HCT116 (cell line): ENCODE measurements around the gene DNAJB5. TPM values are rescaled to one million over a fixed set of nuclear protein-coding genes. Genes with fewer than 3 reads are reported as not detected.

ENCODE experiments used
- ATAC-seq: fragments of 200-7000 bp; cut with Tn5 transposase; 2 replicates; pipeline ENCODE4 v1.9.1; 2020; ENCODE audit warnings: mild to moderate bottlenecking, moderate library complexity
- BruUV-seq: library from RNA; stranded (reverse); fragments of 400-500 nt; replicated peaks from 2 replicates; lab custom pipeline; 2021; lab: Mats Ljungman, UMichigan
- CTCF ChIA-PET: fragments of 300-600 bp; sonication (Branson Sonifier 250); formaldehyde crosslinking; loops from one replicate; lab custom pipeline; 2021; ENCODE audit warnings: antibody characterized with exemption; lab: Charles Lee
- POLR2A ChIA-PET: fragments of 300-600, 350-600 bp; sonication (Branson Sonifier 250); formaldehyde crosslinking; loops from one replicate; lab custom pipeline; 2021; ENCODE audit warnings: antibody characterized with exemption; lab: Charles Lee
- RAD21 ChIA-PET, 2 experiments: fragments of 300-600 bp; sonication (Branson Sonifier 250); formaldehyde crosslinking; loops; one replicate each; lab custom pipeline; 2023; ENCODE audit warnings: low total read pairs in 2 of 2; ENCODE audit not compliant: uncharacterized antibody in 2 of 2, unreplicated experiment in 2 of 2, low non-redundant PET in 1 of 2; lab: Charles Lee
- DNase-seq: peaks from one replicate; pipeline ENCODE4 v3.0.0-alpha.2; 2010; ENCODE audit warnings: low read depth, low spot score
- H2AFZ ChIP-seq: fragments of 200-600 bp; shearing (Covaris generic), sonication (generic); 2 replicates; pipeline ENCODE4 v1.6.1; 2017; ENCODE audit warnings: low read depth, mixed run types, mixed read lengths, antibody characterized with exemption, low read length; ENCODE audit not compliant: poor library complexity, severe bottlenecking
- H3K27ac ChIP-seq: 2 replicates; pipeline ENCODE4 v1.5.1; 2012; ENCODE audit warnings: low read depth, low read length
- H3K27me3 ChIP-seq: fragments of 200-600 bp; sonication (generic); 2 replicates; pipeline ENCODE4 v1.6.1; 2016; ENCODE audit warnings: mixed run types, low read length, mixed read lengths; ENCODE audit not compliant: insufficient read depth
- H3K36me3 ChIP-seq, 2 experiments: fragments of 200-500 bp in 1 of 2; fragments of 200-600 bp in 1 of 2; sonication (Bioruptor generic) in 1 of 2; sonication (generic) in 1 of 2; 2 replicates each; pipeline versions ENCODE4 v1.5.1 to v1.6.1; 2014 to 2016; ENCODE audit warnings: low read length in 2 of 2, inconsistent platforms in 1 of 2, mixed read lengths in 1 of 2, mixed run types in 1 of 2; ENCODE audit not compliant: insufficient read depth in 2 of 2, control insufficient read depth in 1 of 2
- H3K4me1 ChIP-seq, 2 experiments: fragments of 200-600 bp in 1 of 2; sonication (generic) in 1 of 2; 2 replicates each; pipeline versions ENCODE4 v1.5.1 to v1.6.1; 2012 to 2017; ENCODE audit warnings: low read length in 2 of 2, inconsistent platforms in 1 of 2, mild to moderate bottlenecking in 1 of 2, mixed read lengths in 1 of 2, mixed run types in 1 of 2, moderate library complexity in 1 of 2; ENCODE audit not compliant: insufficient read depth in 2 of 2, control insufficient read depth in 1 of 2
- H3K4me2 ChIP-seq: fragments of 200-600 bp; sonication (generic); 2 replicates; pipeline ENCODE4 v1.6.1; 2017; ENCODE audit warnings: mixed run types, low read length, mixed read lengths
- H3K4me3 ChIP-seq, 2 experiments: fragments of 200-600 bp in 1 of 2; sonication (generic) in 1 of 2; replicated peaks in 1 of 2; 2 replicates each; pipeline ENCODE4 v1.5.1; 2011 to 2016; ENCODE audit warnings: low read length in 2 of 2, control low read depth in 1 of 2, low read depth in 1 of 2, mild to moderate bottlenecking in 1 of 2, mixed read lengths in 1 of 2, mixed run types in 1 of 2
- H3K79me2 ChIP-seq: fragments of 200-600 bp; sonication (generic); 2 replicates; pipeline ENCODE4 v1.6.1; 2017; ENCODE audit warnings: mild to moderate bottlenecking, mixed run types, low read length, moderate library complexity, mixed read lengths; ENCODE audit not compliant: insufficient read depth
- H3K9ac ChIP-seq: fragments of 200-600 bp; sonication (generic); 2 replicates; pipeline ENCODE4 v1.6.1; 2016; ENCODE audit warnings: low read length, mixed read lengths
- H3K9me2 ChIP-seq: fragments of 200-600 bp; sonication (generic), shearing (Covaris generic); 2 replicates; pipeline ENCODE4 v1.6.1; 2017; ENCODE audit warnings: mixed run types, mild to moderate bottlenecking, moderate library complexity; ENCODE audit not compliant: insufficient read depth
- H3K9me3 ChIP-seq, 2 experiments: fragments of 200-500 bp in 1 of 2; fragments of 200-600 bp in 1 of 2; sonication (Bioruptor generic) in 1 of 2; sonication (generic) in 1 of 2; 2 replicates each; pipeline ENCODE4 v1.6.1; 2014 to 2017; ENCODE audit warnings: low read length in 2 of 2, mixed read lengths in 2 of 2, inconsistent platforms in 1 of 2, low read depth in 1 of 2, mild to moderate bottlenecking in 1 of 2, mixed run types in 1 of 2, moderate library complexity in 1 of 2; ENCODE audit not compliant: control insufficient read depth in 1 of 2, insufficient read depth in 1 of 2
- H4K20me1 ChIP-seq: fragments of 200-600 bp; sonication (generic), shearing (Covaris generic); 2 replicates; pipeline ENCODE4 v1.6.1; 2017; ENCODE audit warnings: mixed run types, mild to moderate bottlenecking, moderate library complexity; ENCODE audit not compliant: insufficient read depth
- EGR1 ChIP-seq: IDR thresholded peaks from 2 replicates; pipeline ENCODE4 v1.6.1; 2012; ENCODE audit warnings: low read depth
- EZH2 ChIP-seq: fragments of 200-600 bp; sonication (generic); IDR thresholded peaks from 2 replicates; pipeline ENCODE4 v1.6.1; 2017; ENCODE audit warnings: antibody characterized with exemption, mixed run types
- EZH2phosphoT487 ChIP-seq: fragments of 200-600 bp; IDR thresholded peaks from 2 replicates; pipeline ENCODE4 v1.6.1; 2018; ENCODE audit warnings: antibody characterized with exemption, borderline replicate concordance
- FOSL1 ChIP-seq: IDR thresholded peaks from 2 replicates; pipeline ENCODE4 v1.6.1; 2012; ENCODE audit warnings: low read depth
- JUND ChIP-seq: IDR thresholded peaks from 2 replicates; pipeline ENCODE4 v1.6.1; 2012
- POLR2A ChIP-seq: IDR thresholded peaks from 2 replicates; pipeline ENCODE4 v1.7.0; 2011; ENCODE audit warnings: borderline replicate concordance; ENCODE audit not compliant: insufficient read depth, insufficient read length; ENCODE audit errors: extremely low read depth
- POLR2AphosphoS5 ChIP-seq: IDR thresholded peaks from 2 replicates; pipeline ENCODE4 v1.6.1; 2011; ENCODE audit warnings: mild to moderate bottlenecking, low read depth, low read length, moderate library complexity
- REST ChIP-seq: IDR thresholded peaks from 2 replicates; pipeline ENCODE4 v1.6.1; 2012; ENCODE audit warnings: low read depth
- SP1 ChIP-seq: IDR thresholded peaks from 2 replicates; pipeline ENCODE4 v1.6.1; 2012; ENCODE audit warnings: low read depth
- SRF ChIP-seq: IDR thresholded peaks from 2 replicates; pipeline ENCODE4 v1.6.1; 2012; ENCODE audit warnings: low read depth
- TCF7L2 ChIP-seq: IDR thresholded peaks from 2 replicates; pipeline ENCODE4 v1.7.0; 2011; ENCODE audit warnings: borderline replicate concordance, inconsistent platforms; ENCODE audit not compliant: insufficient read depth, insufficient read length; ENCODE audit errors: extremely low read depth
- YY1 ChIP-seq: IDR thresholded peaks from 2 replicates; pipeline ENCODE4 v1.6.1; 2011; ENCODE audit warnings: low read length, low read depth, moderate library complexity, mild to moderate bottlenecking; ENCODE audit not compliant: insufficient replicate concordance; ENCODE audit errors: extremely low read depth
- ZBTB33 ChIP-seq: IDR thresholded peaks from 2 replicates; pipeline ENCODE4 v1.6.1; 2011; ENCODE audit warnings: mild to moderate bottlenecking, low read length, moderate library complexity; ENCODE audit not compliant: insufficient replicate concordance; ENCODE audit errors: extremely low read depth
- ZFX ChIP-seq: fragments of 450-650 bp; IDR thresholded peaks from 2 replicates; pipeline ENCODE4 v1.6.1; 2017
- ZNF274 ChIP-seq: fragments of 200-500 bp; sonication (Bioruptor generic); IDR thresholded peaks from 2 replicates; pipeline ENCODE4 v1.6.1; 2014; ENCODE audit warnings: mild to moderate bottlenecking, low read depth, low read length, inconsistent platforms
- intact Hi-C: fragments of 100-400 bp; cut with micrococcal nuclease; formaldehyde crosslinking; loops from 2 replicates; pipeline ENCODE4 v1.10.0; 2022
- total RNA-seq: library from RNA; stranded (reverse); gene quantifications from one replicate; pipeline ENCODE4 v1.2.1, GENCODE V29; 2021; ENCODE audit not compliant: unreplicated experiment

Gene DNAJB5
- total RNA-seq, 1 experiment from 2014 or later = 3.6 TPM

GRCh38 chr9:35035851-35036701 lies 46.5 kb downstream of the DNAJB5 start:
- CTCF ChIA-PET = no interaction called here
- no peaks in the 10 kb centered on the region for H3K9me3 ChIP-seq
- TF ChIP-seq POLR2AphosphoS5 = no peak
- no peak for TF ChIP-seq EGR1
- no peak for TF ChIP-seq REST
- no peak for TF ChIP-seq SP1
- TF ChIP-seq ZBTB33 = no peak
- no peak for TF ChIP-seq ZFX
- TF ChIP-seq YY1 = no peak
- TF ChIP-seq FOSL1 = no peak
- TF ChIP-seq POLR2A = no peak
- no peak for TF ChIP-seq TCF7L2
- TF ChIP-seq EZH2phosphoT487 = no peak
- no peak for TF ChIP-seq ZNF274
- no peak for TF ChIP-seq SRF
- no peak for TF ChIP-seq EZH2
- no peak for TF ChIP-seq JUND
- TF ChIP-seq, all 23 proteins: peak for 0
- Histone ChIP-seq H3K4me3 (no peak overlapping the region), H2AFZ (no peak overlapping the region), H4K20me1 (no peaks in the 10 kb centered on the region), H3K4me1 (no peaks in the 10 kb centered on the region), H3K79me2 (no peaks in the 10 kb centered on the region), H3K9ac (no peak overlapping the region), H3K9me2 (no peaks in the 10 kb centered on the region), H3K4me2 (no peak overlapping the region), H3K36me3 (no peaks in the 10 kb centered on the region), H3K27ac (no peak overlapping the region), H3K27me3 (no peaks in the 10 kb centered on the region)
- intact Hi-C loops = no loop called here
- ChIA-PET POLR2A (no interaction called here), RAD21 (no interaction called here)
- DNase-seq = no peak
- ATAC-seq = no peak
- BruUV-seq = no TSS peak
